IMR-90 (cell line): ENCODE data around the gene CDA. TPM values are rescaled to one million over a fixed set of nuclear protein-coding genes. Genes with fewer than 3 reads are reported as not detected.

Experiments used
- ATAC-seq: fragments of 200-7000 bp; cut with Tn5 transposase; 2 replicates; pipeline ENCODE4 v1.9.1; 2020; ENCODE audit warnings: low read depth, mild to moderate bottlenecking, moderate library complexity
- BruUV-seq: library from RNA; stranded (reverse); fragments of 400-500 nt; replicated peaks from 2 replicates; lab custom pipeline; 2021; lab: Mats Ljungman, UMichigan
- CTCF ChIA-PET: fragments of 300-600 bp; formaldehyde crosslinking; extraction: SDS; loops from one replicate; lab custom pipeline; 2021; ENCODE audit warnings: antibody characterized with exemption; lab: Yijun Ruan, JAX
- POLR2A ChIA-PET: fragments of 300-600 bp; sonication (Branson Sonifier 250); formaldehyde crosslinking; loops from one replicate; lab custom pipeline; 2022; ENCODE audit warnings: antibody characterized with exemption; ENCODE audit not compliant: unreplicated experiment; lab: Charles Lee
- DNase-seq: peaks from one replicate; pipeline ENCODE4 v3.0.0; 2013
- H2AFZ ChIP-seq: replicated peaks from 2 replicates; pipeline ENCODE3; 2013; ENCODE audit warnings: low read length, mild to moderate bottlenecking; ENCODE audit not compliant: poor library complexity
- H2AK5ac ChIP-seq: 2 replicates; pipeline ENCODE4 v1.6.1; 2013; ENCODE audit warnings: low read depth, low read length, inconsistent platforms
- H2AK9ac ChIP-seq: replicated peaks from 2 replicates; pipeline ENCODE3; 2013; ENCODE audit warnings: mild to moderate bottlenecking, low read depth, low read length, moderate library complexity; ENCODE audit not compliant: poor library complexity
- H2BK120ac ChIP-seq: 2 replicates; pipeline ENCODE4 v1.6.1; 2013; ENCODE audit warnings: low read depth, low read length, inconsistent platforms
- H2BK15ac ChIP-seq: 3 replicates; pipeline ENCODE4 v1.6.1; 2013; ENCODE audit warnings: low read depth, low read length, inconsistent platforms
- H2BK20ac ChIP-seq: 2 replicates; pipeline ENCODE4 v1.6.1; 2013; ENCODE audit warnings: low read depth, mild to moderate bottlenecking, inconsistent platforms, low read length, moderate library complexity
- H2BK5ac ChIP-seq: 2 replicates; pipeline ENCODE4 v1.6.1; 2013; ENCODE audit warnings: mild to moderate bottlenecking, low read depth, low read length, inconsistent platforms; ENCODE audit not compliant: poor library complexity, severe bottlenecking
- H3K14ac ChIP-seq: replicated peaks from 2 replicates; pipeline ENCODE4 v1.6.1; 2013; ENCODE audit warnings: low read depth, low read length, inconsistent platforms
- H3K18ac ChIP-seq: 2 replicates; pipeline ENCODE4 v1.6.1; 2013; ENCODE audit warnings: low read depth, low read length, control low read depth
- H3K23ac ChIP-seq: 2 replicates; pipeline ENCODE4 v1.6.1; 2013; ENCODE audit warnings: low read depth, low read length, inconsistent platforms
- H3K27ac ChIP-seq: 2 replicates; pipeline ENCODE4 v1.5.1; 2013; ENCODE audit warnings: mild to moderate bottlenecking, control low read depth, low read length; ENCODE audit not compliant: insufficient read depth
- H3K27me3 ChIP-seq: 2 replicates; pipeline ENCODE4 v1.6.1; 2013; ENCODE audit warnings: low read length; ENCODE audit not compliant: control insufficient read depth, insufficient read depth
- H3K36me3 ChIP-seq: 2 replicates; pipeline ENCODE4 v1.6.1; 2013; ENCODE audit warnings: low read length, mixed read lengths; ENCODE audit not compliant: control insufficient read depth, insufficient read depth
- H3K4ac ChIP-seq: 2 replicates; pipeline ENCODE4 v1.6.1; 2013; ENCODE audit warnings: low read depth, low read length, inconsistent platforms
- H3K4me1 ChIP-seq: 2 replicates; pipeline ENCODE4 v1.6.1; 2013; ENCODE audit warnings: low read length, mixed read lengths; ENCODE audit not compliant: control insufficient read depth, insufficient read depth
- H3K4me2 ChIP-seq: 2 replicates; pipeline ENCODE4 v1.6.1; 2013; ENCODE audit warnings: low read depth, mild to moderate bottlenecking, control low read depth, low read length, moderate library complexity
- H3K4me3 ChIP-seq: 2 replicates; pipeline ENCODE4 v1.5.1; 2013; ENCODE audit warnings: low read depth, mild to moderate bottlenecking, control low read depth, low read length, moderate library complexity; ENCODE audit not compliant: insufficient read depth
- H3K56ac ChIP-seq: 2 replicates; pipeline ENCODE4 v1.6.1; 2013; ENCODE audit warnings: low read length, inconsistent platforms; ENCODE audit not compliant: insufficient read depth; ENCODE audit errors: extremely low read depth
- H3K79me1 ChIP-seq, 2 experiments: 2 replicates each; pipeline ENCODE4 v1.6.1; 2013; ENCODE audit warnings: low read length in 2 of 2, inconsistent platforms in 1 of 2, low read depth in 1 of 2
- H3K9ac ChIP-seq: 2 replicates; pipeline ENCODE4 v1.6.1; 2013; ENCODE audit warnings: low read depth, low read length, control low read depth
- H3K9me1 ChIP-seq: 2 replicates; pipeline ENCODE4 v1.6.1; 2013; ENCODE audit warnings: low read length, inconsistent platforms; ENCODE audit not compliant: insufficient read depth
- H3K9me3 ChIP-seq: 2 replicates; pipeline ENCODE4 v1.6.1; 2013; ENCODE audit warnings: low read length; ENCODE audit not compliant: control insufficient read depth, insufficient read depth
- H4K20me1 ChIP-seq: 2 replicates; pipeline ENCODE4 v1.6.1; 2013; ENCODE audit warnings: low read length, inconsistent platforms; ENCODE audit not compliant: insufficient read depth
- H4K5ac ChIP-seq: 2 replicates; pipeline ENCODE4 v1.6.1; 2013; ENCODE audit warnings: mild to moderate bottlenecking, low read depth, low read length, control low read depth
- H4K8ac ChIP-seq, 2 experiments: 2 replicates each; pipeline ENCODE4 v1.6.1; 2013; ENCODE audit warnings: low read depth in 2 of 2, low read length in 2 of 2, control low read depth in 1 of 2, inconsistent platforms in 1 of 2
- H4K91ac ChIP-seq: 2 replicates; pipeline ENCODE4 v1.6.1; 2013; ENCODE audit warnings: low read depth, low read length, inconsistent platforms; ENCODE audit not compliant: insufficient read depth
- BHLHE40 ChIP-seq: fragments of 150-350 bp; IDR thresholded peaks from 2 replicates; pipeline ENCODE4 v1.6.1; 2016; ENCODE audit warnings: mild to moderate bottlenecking, low read depth, low read length
- CEBPB ChIP-seq: IDR thresholded peaks from 2 replicates; pipeline ENCODE4 v1.6.1; 2012; ENCODE audit warnings: low read depth, low read length, improper control_type of control experiment
- CHD1 ChIP-seq: IDR thresholded peaks from 2 replicates; pipeline ENCODE4 v1.6.1; 2012; ENCODE audit warnings: low read depth, low read length, improper control_type of control experiment
- FOS ChIP-seq: fragments of 150-350 bp; IDR thresholded peaks from 2 replicates; pipeline ENCODE4 v1.6.1; 2016; ENCODE audit warnings: low read depth, low read length
- MAFK ChIP-seq: IDR thresholded peaks from 2 replicates; pipeline ENCODE4 v1.6.1; 2012; ENCODE audit warnings: low read depth, low read length, improper control_type of control experiment
- MAZ ChIP-seq: IDR thresholded peaks from 2 replicates; pipeline ENCODE4 v1.6.1; 2012; ENCODE audit warnings: low read depth, mild to moderate bottlenecking, low read length, improper control_type of control experiment, moderate library complexity, borderline replicate concordance
- MXI1 ChIP-seq: IDR thresholded peaks from 2 replicates; pipeline ENCODE4 v1.6.1; 2012; ENCODE audit warnings: low read depth, mild to moderate bottlenecking, low read length, moderate library complexity, borderline replicate concordance
- NFE2L2 ChIP-seq: fragments of 150-350 bp; IDR thresholded peaks from 2 replicates; pipeline ENCODE4 v1.6.1; 2016; ENCODE audit warnings: low read depth, mild to moderate bottlenecking, low read length
- POLR2A ChIP-seq: IDR thresholded peaks from 2 replicates; pipeline ENCODE4 v1.6.1; 2012; ENCODE audit warnings: mild to moderate bottlenecking, low read depth, low read length
- RAD21 ChIP-seq: IDR thresholded peaks from 2 replicates; pipeline ENCODE4 v1.6.1; 2012; ENCODE audit warnings: low read length, improper control_type of control experiment
- RCOR1 ChIP-seq: IDR thresholded peaks from 2 replicates; pipeline ENCODE4 v1.6.1; 2012; ENCODE audit warnings: mild to moderate bottlenecking, low read length, improper control_type of control experiment; ENCODE audit not compliant: insufficient replicate concordance
- RFX5 ChIP-seq: IDR thresholded peaks from 2 replicates; pipeline ENCODE4 v1.8.0; 2012; ENCODE audit warnings: low read depth, mild to moderate bottlenecking, low read length, moderate library complexity
- WGBS, 2 experiments: methylation state at CpG; one replicate each; pipeline versions ENCODE4 v1.1.5 to v1.1.7; 2013; ENCODE audit warnings: missing lambda C conversion rate in 2 of 2; ENCODE audit not compliant: insufficient read length in 1 of 2; ENCODE audit errors: extremely low coverage in 2 of 2; 5-methylcytosine and 5-hydroxymethylcytosine counted together
- dilution Hi-C: fragments of 300-500 bp; cut with HindIII; formaldehyde crosslinking; loops from one replicate; pipeline ENCODE4 v1.14.3; 2018; ENCODE audit warnings: low sequenced_read_pairs; ENCODE audit not compliant: unreplicated experiment
- in situ Hi-C: fragments of 300-500 bp; cut with MboI; formaldehyde crosslinking; loops from 3 replicates; pipeline ENCODE4 v1.14.3; 2019; ENCODE audit warnings: low sequenced_read_pairs, inconsistent platforms, mixed read lengths
- intact Hi-C: fragments of 100-400 bp; cut with micrococcal nuclease; formaldehyde crosslinking; loops from 2 replicates; pipeline ENCODE4 v1.10.0; 2022
- polyA plus RNA-seq, 3 experiments: library from polyadenylated mRNA; depleted of rRNA; stranded (reverse); fragments of >200 nt; gene quantifications; 2 replicates each; pipeline ENCODE4 v1.2.3, GENCODE V29; 2012; ENCODE audit warnings: low replicate concordance in 1 of 3
- total RNA-seq: library from RNA; depleted of rRNA; stranded (reverse); fragments of >200 nt; gene quantifications from 2 replicates; pipeline ENCODE4 v1.2.3, GENCODE V29; 2012
- TF ChIP-seq, protein P1 (sequence below): conservative IDR thresholded peaks from 2 replicates; pipeline ENCODE4 v1.5.1; 2012; ENCODE audit warnings: mild to moderate bottlenecking, low read depth, low read length, improper control_type of control experiment
- TF ChIP-seq, protein P2 (sequence below): fragments of 150-350 bp; IDR thresholded peaks from 2 replicates; pipeline ENCODE4 v1.6.1; 2017; ENCODE audit warnings: mild to moderate bottlenecking, antibody characterized with exemption, low read length, low read depth
- TF ChIP-seq, protein P3 (sequence below): fragments of 150-350 bp; IDR thresholded peaks from 2 replicates; pipeline ENCODE4 v1.6.1; 2016; ENCODE audit warnings: low read depth, mild to moderate bottlenecking, low read length, moderate library complexity, borderline replicate concordance

CDA gene
- total and polyA plus RNA-seq, 2 of the 4 experiments (the other 2 are of a cell fraction): 0.90 to 9.4 TPM

DNA sequence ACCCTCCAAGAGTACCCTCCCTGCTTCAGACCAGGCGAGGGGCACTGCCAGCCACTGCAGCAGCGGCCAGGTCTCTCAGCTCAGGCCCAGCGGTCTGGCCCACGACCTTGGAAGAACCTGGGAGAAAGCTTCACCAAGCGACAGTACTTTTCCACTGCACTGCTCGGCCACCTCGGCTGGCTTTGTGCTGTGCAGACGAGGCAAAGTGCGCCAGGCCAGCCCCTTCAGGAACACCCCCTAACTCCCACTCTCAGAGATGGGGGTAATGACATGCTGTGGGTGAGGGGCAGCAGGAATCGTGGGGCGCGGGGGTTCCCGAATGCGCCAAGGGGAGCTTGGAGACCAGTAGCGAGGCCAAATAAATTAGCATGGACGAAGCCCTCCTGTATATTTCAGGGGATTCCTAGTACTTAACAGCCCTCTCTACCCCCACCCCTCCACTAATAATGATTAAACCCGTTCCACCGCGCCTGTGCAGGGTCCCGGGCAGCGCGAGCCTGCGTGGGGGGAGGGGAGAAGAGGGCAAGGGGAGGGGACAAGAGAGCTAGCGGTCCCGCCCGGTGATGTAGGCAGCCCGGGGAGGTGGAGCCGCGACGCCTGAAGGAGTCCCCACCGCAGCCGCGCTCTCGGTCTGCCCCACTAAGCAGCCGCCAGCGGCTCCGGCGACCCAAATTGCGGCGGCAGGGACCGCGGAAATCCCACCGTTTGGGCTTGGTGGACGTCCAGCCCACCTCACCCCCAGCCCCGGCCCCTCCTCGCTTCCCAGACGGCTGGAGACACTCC lies 36.8 kb upstream of the CDA start, which contains the start of gene FAM43B:
TSS of gene FAM43B (plus strand) at position 629 of the 783 bp plus-strand sequence. CDS start 401 bp downstream, outside the sequence.
- DNase-seq: no peak
- Histone ChIP-seq H2BK20ac (no peak within 1 kb of the TSS), H3K56ac (no peak within 1 kb of the TSS), H3K36me3 (no peaks in the 10 kb centered on the region), H2BK5ac (no peak within 1 kb of the TSS), H4K20me1 (no peaks in the 10 kb centered on the region; the same call in 1 of the 2 replicates), H3K23ac (no peak within 1 kb of the TSS), H3K4me2 (peak within 1 kb of the TSS; percentile 50; the same call in 1 of the 2 replicates), H3K27ac (no peak within 1 kb of the TSS), H4K8ac (no peak within 1 kb of the TSS), H3K9me3 (no peaks in the 10 kb centered on the region), H3K4ac (no peak within 1 kb of the TSS), H3K9ac (no peak within 1 kb of the TSS), H3K79me1 (no peaks in the 10 kb centered on the region), H3K4me3 (no peak within 1 kb of the TSS), H2BK120ac (no peak within 1 kb of the TSS), H3K27me3 (peaks cover 82% of the 10 kb centered on the region), H2AFZ (peak within 1 kb of the TSS; percentile 77), H3K4me1 (no peaks in the 10 kb centered on the region), H2AK9ac (peak within 1 kb of the TSS; percentile 55), H3K9me1 (no peaks in the 10 kb centered on the region), H2BK15ac (no peak within 1 kb of the TSS), H4K91ac (no peak within 1 kb of the TSS), H2AK5ac (no peak within 1 kb of the TSS), H3K18ac (no peak within 1 kb of the TSS), H4K5ac (no peak within 1 kb of the TSS), H3K14ac (no peak within 1 kb of the TSS)
- intact Hi-C loops (no loop called here), in situ Hi-C loops (no loop called here), dilution Hi-C loops (no loop called here)
- BruUV-seq: no TSS peak
- TF ChIP-seq NFE2L2: no peak
- TF ChIP-seq POLR2A: no peak
- TF ChIP-seq MAFK: no peak
- no peak for TF ChIP-seq MXI1
- TF ChIP-seq, protein P1, sequence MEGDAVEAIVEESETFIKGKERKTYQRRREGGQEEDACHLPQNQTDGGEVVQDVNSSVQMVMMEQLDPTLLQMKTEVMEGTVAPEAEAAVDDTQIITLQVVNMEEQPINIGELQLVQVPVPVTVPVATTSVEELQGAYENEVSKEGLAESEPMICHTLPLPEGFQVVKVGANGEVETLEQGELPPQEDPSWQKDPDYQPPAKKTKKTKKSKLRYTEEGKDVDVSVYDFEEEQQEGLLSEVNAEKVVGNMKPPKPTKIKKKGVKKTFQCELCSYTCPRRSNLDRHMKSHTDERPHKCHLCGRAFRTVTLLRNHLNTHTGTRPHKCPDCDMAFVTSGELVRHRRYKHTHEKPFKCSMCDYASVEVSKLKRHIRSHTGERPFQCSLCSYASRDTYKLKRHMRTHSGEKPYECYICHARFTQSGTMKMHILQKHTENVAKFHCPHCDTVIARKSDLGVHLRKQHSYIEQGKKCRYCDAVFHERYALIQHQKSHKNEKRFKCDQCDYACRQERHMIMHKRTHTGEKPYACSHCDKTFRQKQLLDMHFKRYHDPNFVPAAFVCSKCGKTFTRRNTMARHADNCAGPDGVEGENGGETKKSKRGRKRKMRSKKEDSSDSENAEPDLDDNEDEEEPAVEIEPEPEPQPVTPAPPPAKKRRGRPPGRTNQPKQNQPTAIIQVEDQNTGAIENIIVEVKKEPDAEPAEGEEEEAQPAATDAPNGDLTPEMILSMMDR: no peak
- TF ChIP-seq, protein P2, sequence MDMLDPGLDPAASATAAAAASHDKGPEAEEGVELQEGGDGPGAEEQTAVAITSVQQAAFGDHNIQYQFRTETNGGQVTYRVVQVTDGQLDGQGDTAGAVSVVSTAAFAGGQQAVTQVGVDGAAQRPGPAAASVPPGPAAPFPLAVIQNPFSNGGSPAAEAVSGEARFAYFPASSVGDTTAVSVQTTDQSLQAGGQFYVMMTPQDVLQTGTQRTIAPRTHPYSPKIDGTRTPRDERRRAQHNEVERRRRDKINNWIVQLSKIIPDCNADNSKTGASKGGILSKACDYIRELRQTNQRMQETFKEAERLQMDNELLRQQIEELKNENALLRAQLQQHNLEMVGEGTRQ: no peak
- TF ChIP-seq, protein P3, sequence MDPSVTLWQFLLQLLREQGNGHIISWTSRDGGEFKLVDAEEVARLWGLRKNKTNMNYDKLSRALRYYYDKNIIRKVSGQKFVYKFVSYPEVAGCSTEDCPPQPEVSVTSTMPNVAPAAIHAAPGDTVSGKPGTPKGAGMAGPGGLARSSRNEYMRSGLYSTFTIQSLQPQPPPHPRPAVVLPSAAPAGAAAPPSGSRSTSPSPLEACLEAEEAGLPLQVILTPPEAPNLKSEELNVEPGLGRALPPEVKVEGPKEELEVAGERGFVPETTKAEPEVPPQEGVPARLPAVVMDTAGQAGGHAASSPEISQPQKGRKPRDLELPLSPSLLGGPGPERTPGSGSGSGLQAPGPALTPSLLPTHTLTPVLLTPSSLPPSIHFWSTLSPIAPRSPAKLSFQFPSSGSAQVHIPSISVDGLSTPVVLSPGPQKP: no peak
- TF ChIP-seq MAZ: no peak
- no peak for TF ChIP-seq CHD1
- TF ChIP-seq RAD21: no peak
- TF ChIP-seq RFX5: no peak
- TF ChIP-seq RCOR1: no peak
- TF ChIP-seq BHLHE40: no peak
- TF ChIP-seq CEBPB: no peak
- no peak for TF ChIP-seq FOS
- CTCF ChIA-PET: no interaction called here
- ATAC-seq: peak; percentile 75
- POLR2A ChIA-PET: no interaction called here
- WGBS, 2 experiments: 0% methylated on average over 12 of the region's 47 CpGs; no CpG with 5 or more reads in 1 of the 2 experiments
